GM12875 (cell line): ENCODE results near the gene AHCYL2.

Experiments used
- H3K4me3 ChIP-seq: one replicate; pipeline ENCODE4 v1.5.1; 2011; ENCODE audit warnings: low read depth, low read length, control low read depth
- TF ChIP-seq, protein P1 (sequence below): IDR thresholded peaks from 2 replicates; pipeline ENCODE4 v1.5.1; 2011; ENCODE audit warnings: low read depth, mild to moderate bottlenecking, control low read depth, inconsistent platforms, low read length, moderate library complexity, borderline replicate concordance; ENCODE audit not compliant: insufficient read depth

AHCYL2 gene

DNA sequence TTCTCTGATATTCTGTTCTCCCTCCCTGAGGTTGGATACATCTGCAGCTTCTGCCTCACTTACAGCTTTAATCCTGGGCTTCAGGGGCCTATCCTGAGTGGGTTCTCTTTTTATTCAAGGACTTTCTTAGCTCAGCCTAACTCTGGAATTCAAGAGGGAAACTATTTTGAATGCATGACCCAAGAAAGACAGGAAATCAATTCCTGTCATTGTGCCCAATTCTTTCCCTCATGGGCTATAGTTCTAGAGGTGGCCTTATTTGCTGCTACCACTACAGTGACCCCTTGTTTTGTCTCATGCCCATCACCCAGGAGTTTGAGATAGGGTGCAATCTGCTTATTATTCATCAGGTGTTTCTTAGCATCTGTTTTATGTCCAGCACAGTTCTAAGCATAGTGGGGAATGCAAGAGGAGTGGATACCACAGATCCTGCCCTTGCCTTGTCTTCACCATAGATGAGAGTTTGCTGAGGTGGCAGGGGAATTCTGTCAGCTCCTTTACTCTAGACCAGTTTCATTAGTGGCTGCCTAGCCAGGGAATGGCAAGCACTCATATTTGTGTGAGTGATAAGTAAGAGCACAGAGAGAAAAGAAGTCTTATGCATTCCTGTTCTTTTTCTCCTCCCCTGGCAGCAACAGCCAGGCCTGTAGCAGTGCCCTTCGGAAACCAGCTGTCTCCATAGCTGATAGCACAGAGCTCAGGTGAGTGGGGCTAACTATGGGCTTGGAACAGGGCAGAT lies 228.8 kb downstream of the AHCYL2 start:
- TF ChIP-seq, protein P1, sequence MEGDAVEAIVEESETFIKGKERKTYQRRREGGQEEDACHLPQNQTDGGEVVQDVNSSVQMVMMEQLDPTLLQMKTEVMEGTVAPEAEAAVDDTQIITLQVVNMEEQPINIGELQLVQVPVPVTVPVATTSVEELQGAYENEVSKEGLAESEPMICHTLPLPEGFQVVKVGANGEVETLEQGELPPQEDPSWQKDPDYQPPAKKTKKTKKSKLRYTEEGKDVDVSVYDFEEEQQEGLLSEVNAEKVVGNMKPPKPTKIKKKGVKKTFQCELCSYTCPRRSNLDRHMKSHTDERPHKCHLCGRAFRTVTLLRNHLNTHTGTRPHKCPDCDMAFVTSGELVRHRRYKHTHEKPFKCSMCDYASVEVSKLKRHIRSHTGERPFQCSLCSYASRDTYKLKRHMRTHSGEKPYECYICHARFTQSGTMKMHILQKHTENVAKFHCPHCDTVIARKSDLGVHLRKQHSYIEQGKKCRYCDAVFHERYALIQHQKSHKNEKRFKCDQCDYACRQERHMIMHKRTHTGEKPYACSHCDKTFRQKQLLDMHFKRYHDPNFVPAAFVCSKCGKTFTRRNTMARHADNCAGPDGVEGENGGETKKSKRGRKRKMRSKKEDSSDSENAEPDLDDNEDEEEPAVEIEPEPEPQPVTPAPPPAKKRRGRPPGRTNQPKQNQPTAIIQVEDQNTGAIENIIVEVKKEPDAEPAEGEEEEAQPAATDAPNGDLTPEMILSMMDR: no peak
- no peak overlapping the region for H3K4me3 ChIP-seq

DNA sequence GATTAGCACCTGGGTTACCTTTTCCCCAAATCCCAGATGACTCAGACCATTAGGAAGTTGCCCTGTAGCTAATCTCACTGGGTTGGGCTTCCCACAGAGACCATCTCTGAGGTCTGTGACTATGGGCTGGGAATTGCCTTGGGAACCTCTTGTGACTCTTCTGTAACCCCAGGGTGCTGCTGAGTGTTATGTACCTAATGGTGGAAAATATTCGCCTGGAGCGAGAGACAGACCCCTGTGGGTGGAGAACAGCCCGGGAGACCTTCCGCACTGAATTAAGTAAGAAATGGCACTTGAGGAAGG lies 229.4 kb downstream of the AHCYL2 start:
- TF ChIP-seq, protein P1: no peak
- no peak overlapping the region for H3K4me3 ChIP-seq

DNA sequence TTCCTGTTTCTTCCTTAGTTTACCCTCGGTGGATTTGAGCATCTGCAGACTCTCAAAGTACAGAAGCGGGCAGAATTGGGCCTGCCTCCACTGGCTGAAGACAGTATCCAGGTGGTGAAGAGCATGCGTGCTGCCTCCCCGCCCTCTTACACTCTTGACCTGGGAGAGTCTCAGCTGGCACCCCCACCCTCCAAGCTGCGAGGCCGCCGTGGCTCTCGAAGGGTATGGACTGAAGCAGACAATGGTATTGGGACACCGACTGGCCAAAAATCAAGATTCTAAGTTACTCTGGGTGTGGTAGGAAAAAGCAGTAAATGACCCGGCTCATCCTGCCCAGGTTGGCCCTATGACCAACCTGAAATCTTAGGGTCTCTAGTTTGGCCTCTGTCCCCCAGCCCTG lies 231.6 kb downstream of the AHCYL2 start:
- H3K4me3 ChIP-seq: no peak overlapping the region
- TF ChIP-seq, protein P1: no peak

DNA sequence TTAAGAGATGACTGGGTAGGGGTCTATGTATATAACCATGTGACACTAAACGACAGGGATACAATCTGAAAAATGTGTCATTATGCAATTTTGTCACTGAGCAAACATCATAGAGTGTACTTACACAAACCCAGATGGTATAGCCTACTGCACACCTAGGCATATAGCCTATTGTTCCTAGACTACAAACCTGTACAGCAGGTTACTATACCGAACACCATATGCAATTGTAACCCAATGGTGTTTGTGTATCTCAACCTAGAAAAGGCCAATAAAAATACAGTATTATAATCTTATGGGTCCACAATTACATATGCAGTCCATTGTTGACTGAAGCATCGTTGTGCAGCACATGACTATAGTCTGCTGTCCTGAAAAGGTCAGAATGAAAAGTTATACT lies 232.3 kb downstream of the AHCYL2 start:
- no peak overlapping the region for H3K4me3 ChIP-seq
- TF ChIP-seq, protein P1: no peak

DNA sequence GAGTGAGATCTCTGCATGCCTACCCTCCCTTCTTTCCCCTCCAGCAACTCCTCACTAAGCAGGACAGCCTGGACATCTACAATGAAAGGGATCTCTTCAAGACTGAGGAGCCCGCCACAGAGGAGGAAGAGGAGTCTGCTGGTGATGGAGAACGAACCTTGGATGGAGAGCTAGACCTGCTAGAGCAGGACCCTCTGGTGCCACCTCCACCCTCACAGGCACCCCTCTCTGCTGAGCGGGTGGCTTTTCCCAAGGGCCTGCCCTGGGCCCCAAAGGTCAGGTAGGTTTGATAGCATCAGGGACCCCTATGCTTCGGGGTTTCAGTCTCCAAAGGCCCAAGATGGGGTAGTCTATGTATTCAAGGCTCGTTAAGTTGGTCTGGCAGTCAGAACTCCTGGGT lies 233.3 kb downstream of the AHCYL2 start:
- TF ChIP-seq, protein P1: no peak
- no peak overlapping the region for H3K4me3 ChIP-seq

DNA sequence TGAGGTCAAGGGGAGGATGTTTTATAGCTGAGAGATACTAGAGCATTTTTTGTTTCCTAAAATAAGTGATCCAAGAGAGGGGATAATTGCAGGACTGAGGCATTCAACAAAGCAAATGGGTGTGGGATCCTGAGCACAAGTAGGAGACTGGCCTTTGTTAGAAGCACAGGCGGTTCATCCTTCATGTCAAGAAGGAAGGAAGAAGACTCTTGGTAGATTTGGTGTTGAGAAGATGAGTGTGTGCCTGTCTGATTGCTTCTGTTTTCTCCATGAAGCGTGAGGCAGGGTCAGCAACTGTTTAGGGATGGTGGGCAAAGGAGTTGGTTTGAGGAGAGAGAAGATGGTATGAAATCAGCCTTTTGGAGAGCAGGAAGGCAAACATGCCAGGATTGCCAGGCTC lies 237.0 kb downstream of the AHCYL2 start:
- TF ChIP-seq, protein P1: no peak
- no peak overlapping the region for H3K4me3 ChIP-seq

DNA sequence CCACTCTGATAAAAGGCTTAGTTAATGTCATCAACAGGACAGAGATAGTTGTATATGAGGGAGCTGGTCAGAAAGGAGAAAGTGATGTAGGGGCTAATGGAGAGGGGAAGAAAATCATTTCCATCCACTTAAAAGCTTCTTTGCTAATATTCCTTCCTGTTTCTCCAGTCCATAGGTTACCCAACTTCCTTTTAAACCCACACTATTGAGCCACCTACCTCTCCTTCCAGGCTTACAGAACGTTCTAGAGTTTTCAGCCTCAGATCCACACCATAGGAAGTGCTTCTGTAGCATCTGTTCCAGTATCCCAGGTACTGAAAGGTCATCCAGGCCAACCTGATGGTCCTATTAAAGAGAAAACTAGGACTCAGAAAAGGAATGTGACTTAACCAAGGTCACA lies 237.6 kb downstream of the AHCYL2 start:
- no peak overlapping the region for H3K4me3 ChIP-seq
- TF ChIP-seq, protein P1: no peak
